ENCODE results near the gene NUDC.
A peak's percentile ranks its signal among the peaks of the same experiment; 100 is the strongest.

Gene NUDC

DNA sequence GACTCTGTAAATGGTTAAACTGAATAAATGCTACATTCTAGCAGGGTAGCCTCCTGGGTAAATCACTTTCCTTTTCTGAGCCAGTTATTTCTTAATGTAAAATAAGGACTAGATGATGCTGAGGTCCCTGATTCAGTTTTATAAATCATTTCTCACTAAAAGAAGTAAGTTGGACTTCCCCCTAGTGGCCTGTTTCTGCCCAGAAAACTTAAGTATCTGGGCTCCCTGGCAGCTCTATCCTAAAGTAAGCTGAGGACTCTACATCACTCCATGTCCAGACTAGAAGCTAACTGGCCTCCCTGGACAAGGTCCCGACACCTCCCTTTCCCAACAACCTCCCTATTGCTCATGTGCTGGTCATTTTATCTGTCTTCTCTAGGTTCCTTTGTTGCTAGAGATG, 34.4 kb upstream of the NUDC start:
- peak; percentile 45 for DNase-seq (ENCODE audit: low read depth)
- TF ChIP-seq, protein P1, sequence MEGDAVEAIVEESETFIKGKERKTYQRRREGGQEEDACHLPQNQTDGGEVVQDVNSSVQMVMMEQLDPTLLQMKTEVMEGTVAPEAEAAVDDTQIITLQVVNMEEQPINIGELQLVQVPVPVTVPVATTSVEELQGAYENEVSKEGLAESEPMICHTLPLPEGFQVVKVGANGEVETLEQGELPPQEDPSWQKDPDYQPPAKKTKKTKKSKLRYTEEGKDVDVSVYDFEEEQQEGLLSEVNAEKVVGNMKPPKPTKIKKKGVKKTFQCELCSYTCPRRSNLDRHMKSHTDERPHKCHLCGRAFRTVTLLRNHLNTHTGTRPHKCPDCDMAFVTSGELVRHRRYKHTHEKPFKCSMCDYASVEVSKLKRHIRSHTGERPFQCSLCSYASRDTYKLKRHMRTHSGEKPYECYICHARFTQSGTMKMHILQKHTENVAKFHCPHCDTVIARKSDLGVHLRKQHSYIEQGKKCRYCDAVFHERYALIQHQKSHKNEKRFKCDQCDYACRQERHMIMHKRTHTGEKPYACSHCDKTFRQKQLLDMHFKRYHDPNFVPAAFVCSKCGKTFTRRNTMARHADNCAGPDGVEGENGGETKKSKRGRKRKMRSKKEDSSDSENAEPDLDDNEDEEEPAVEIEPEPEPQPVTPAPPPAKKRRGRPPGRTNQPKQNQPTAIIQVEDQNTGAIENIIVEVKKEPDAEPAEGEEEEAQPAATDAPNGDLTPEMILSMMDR (IDR thresholded peaks at IDR 0.05; ENCODE audit: insufficient read depth, low read depth, low read length, missing control alignments), result peak; percentile 43
- H3K4me3 ChIP-seq (ENCODE audit: low read depth, low read length), result no peak overlapping the region

DNA sequence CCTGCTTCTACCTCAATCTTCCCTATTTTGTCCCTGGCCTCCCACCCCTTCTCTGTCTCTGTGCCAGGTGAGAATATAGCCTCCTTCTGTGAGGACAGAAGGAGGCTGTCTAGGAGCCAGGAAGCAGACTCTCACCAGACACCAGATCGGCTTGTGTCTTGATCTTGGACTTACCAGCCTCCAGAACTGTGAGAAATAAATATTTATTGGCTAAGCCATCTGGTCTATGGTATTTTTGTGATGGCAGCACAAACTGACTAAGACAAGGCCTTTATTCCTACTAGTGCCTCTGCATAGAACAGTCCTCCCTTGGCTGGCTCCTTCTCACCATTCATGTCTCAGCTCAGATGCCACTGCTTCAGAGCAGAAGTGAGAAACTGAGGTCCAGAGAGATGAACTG, 33.3 kb upstream of the NUDC start:
- no peak overlapping the region for H3K4me3 ChIP-seq (ENCODE audit: low read depth, low read length)
- TF ChIP-seq, protein P1 (IDR thresholded peaks at IDR 0.05; ENCODE audit: insufficient read depth, low read depth, low read length, missing control alignments), result no peak
- no peak for DNase-seq (ENCODE audit: low read depth)

DNA sequence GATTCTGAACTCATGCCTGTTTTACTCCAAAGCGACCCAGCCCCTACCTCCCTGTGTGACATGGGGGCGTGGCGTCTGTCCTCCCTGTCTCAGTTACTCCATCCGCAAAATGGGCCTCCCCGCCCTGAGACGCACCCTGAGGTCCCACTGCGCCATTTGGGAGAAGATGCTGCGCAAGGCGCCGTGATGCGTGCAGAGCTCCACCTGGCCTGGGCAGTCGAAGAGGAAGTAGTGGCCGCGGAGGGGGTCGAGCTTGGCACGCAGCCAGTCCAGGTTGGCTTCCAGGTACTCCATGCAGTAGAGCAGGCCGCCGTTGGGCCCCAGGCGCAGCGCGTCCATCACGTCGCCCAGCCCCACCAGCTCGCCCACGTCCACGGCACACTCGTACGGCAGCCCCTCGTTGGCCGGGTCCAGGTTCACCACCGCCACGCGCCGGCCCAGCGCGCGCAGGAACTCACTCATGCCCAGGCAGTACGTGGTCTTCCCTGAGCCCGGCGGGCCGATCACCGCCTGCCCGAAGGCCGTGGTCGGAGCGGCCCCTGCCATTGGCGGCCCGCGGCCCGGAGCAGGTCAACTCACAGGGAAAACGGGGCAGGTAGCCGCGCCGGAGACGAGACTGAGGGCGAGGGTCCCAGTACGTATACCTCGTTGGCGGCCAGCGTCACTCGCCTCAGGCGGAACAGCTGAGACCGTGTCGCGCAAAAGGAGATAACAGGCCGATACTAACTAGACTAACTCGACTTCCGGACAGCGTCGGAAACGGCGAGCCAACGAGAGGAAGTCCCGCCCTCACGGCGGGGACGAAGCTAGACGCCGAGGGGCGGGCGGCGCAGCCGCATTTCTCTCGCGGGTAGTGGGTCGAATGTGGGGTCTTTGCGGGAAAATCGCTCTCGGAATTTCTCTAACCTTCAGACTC, 31.7 kb upstream of the NUDC start, which contains the start of gene GPN2:
GPN2 (minus strand) TSS at position 733 of the 916 bp plus-strand sequence; CDS start at position 546, 187 bp downstream.
- DNase-seq (ENCODE audit: low read depth), result peak; percentile 88
- peak within 1 kb of the TSS; percentile 80 for H3K4me3 ChIP-seq (ENCODE audit: low read depth, low read length)
- TF ChIP-seq, protein P1 (IDR thresholded peaks at IDR 0.05; ENCODE audit: insufficient read depth, low read depth, low read length, missing control alignments), result no peak

DNA sequence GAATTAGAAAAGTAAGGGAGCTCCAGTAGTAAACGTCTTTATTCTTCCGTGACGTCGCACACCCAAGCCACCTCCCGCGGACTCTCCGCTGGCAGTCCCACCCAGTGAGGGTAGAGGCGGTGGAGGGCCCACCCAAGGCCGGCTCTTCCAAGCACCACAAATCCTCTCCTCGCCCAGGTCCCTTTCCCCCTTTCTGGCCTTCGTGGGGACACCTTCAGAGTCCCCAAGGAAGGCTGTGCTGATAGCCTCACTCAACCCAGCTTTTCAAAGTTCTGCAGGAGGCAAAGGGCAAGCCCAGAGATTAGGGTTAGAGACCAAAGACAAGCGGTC, 31.1 kb upstream of the NUDC start:
- peak overlapping the region; percentile 80 for H3K4me3 ChIP-seq (ENCODE audit: low read depth, low read length)
- TF ChIP-seq, protein P1 (IDR thresholded peaks at IDR 0.05; ENCODE audit: insufficient read depth, low read depth, low read length, missing control alignments), result no peak
- no peak for DNase-seq (ENCODE audit: low read depth)

DNA sequence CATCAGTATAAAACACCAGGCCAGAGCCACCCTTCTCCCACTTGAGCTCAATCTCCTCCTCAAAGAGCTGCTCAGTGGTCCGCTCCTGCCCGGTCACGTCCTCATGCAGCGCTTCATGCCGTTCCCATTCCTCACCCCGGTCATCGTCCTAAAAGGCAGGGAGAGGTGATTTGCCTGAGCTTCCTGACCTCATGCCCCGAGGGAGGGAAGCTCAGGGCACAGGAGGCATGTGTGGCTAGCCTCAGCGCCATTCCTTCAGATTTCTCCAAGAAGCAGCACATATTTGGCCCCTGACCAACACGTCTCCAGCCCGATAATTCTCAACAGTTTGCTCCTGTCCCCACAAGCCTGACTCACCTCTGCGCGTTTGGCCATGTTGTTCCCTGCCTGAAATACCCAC, 27.3 kb upstream of the NUDC start:
- no peak for DNase-seq (ENCODE audit: low read depth)
- TF ChIP-seq, protein P1 (IDR thresholded peaks at IDR 0.05; ENCODE audit: insufficient read depth, low read depth, low read length, missing control alignments), result no peak
- H3K4me3 ChIP-seq (ENCODE audit: low read depth, low read length), result no peak overlapping the region

DNA sequence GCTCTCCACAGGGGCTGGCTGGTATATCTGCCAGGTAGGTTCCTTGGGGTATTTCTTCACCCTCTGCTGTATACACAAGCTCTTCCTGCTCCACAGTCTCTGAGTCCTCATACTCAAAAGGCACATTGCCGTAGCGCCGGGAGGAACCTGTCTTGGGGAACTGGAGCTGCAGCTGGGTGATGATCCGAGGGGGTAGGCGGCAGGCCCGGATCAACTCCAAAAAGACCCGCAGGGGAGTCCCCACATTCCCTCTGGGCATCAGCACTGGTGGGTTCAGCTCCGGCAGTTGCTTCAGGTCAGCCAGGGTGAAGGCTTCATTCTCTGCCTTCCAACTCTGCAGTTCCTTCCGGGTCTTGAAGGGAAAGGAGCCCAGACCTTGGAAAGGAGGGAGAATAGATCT, 24.2 kb upstream of the NUDC start:
- TF ChIP-seq, protein P1 (IDR thresholded peaks at IDR 0.05; ENCODE audit: insufficient read depth, low read depth, low read length, missing control alignments), result no peak
- no peak for DNase-seq (ENCODE audit: low read depth)

More for the DNA sequence above, 24.2 kb upstream of the NUDC start:
- H3K4me3 ChIP-seq (ENCODE audit: low read depth, low read length), result no peak overlapping the region

Measured in GM12865 (cell line).